WTC11 (cell line): ENCODE data around the gene ATXN1L. TPM values are rescaled to one million over a fixed set of nuclear protein-coding genes. Genes with fewer than 3 reads are reported as not detected.

Source experiments
- ATAC-seq: fragments of 200-7000 bp; cut with Tn5 transposase; 2 replicates; pipeline ENCODE4 v1.10.0; 2021; ENCODE audit warnings: mild to moderate bottlenecking, moderate library complexity
- CTCF ChIA-PET: fragments of 300-600 bp; sonication (Branson Sonifier 250); formaldehyde crosslinking; loops from one replicate; lab custom pipeline; 2021; ENCODE audit warnings: antibody characterized with exemption; lab: Charles Lee
- POLR2A ChIA-PET: fragments of 350-600 bp; sonication (Branson Sonifier 250); formaldehyde crosslinking; loops from one replicate; lab custom pipeline; 2021; ENCODE audit warnings: antibody characterized with exemption; lab: Charles Lee
- DNase-seq: peaks from one replicate; pipeline ENCODE4 v3.0.0; 2021; ENCODE audit warnings: low spot score
- H3K27ac Mint-ChIP-seq: 2 replicates; pipeline ENCODE4 v1.8.0; 2021; ENCODE audit warnings: mixed read lengths
- H3K27me3 Mint-ChIP-seq: 2 replicates; pipeline ENCODE4 v1.8.0; 2021; ENCODE audit warnings: low read depth, mild to moderate bottlenecking, moderate library complexity, mixed read lengths
- H3K36me3 Mint-ChIP-seq: 2 replicates; pipeline ENCODE4 v1.8.0; 2021; ENCODE audit warnings: mixed read lengths
- H3K4me1 Mint-ChIP-seq: 2 replicates; pipeline ENCODE4 v1.8.0; 2022; ENCODE audit warnings: mixed read lengths
- H3K4me3 Mint-ChIP-seq: 2 replicates; pipeline ENCODE4 v1.8.0; 2021; ENCODE audit warnings: mild to moderate bottlenecking, moderate library complexity, mixed read lengths
- H3K9me3 Mint-ChIP-seq: 2 replicates; pipeline ENCODE4 v1.8.0; 2021; ENCODE audit warnings: mixed read lengths
- CBFB ChIP-seq: sonication (generic); formaldehyde crosslinking; IDR thresholded peaks from 2 replicates; pipeline ENCODE4 v1.8.1; 2022; ENCODE audit warnings: mild to moderate bottlenecking, low read depth, missing genetic modification reagents
- FOXJ3 ChIP-seq: sonication (generic); formaldehyde crosslinking; IDR thresholded peaks from 2 replicates; pipeline ENCODE4 v1.9.0; 2021; ENCODE audit warnings: missing genetic modification reagents, mild to moderate bottlenecking, borderline replicate concordance
- GRHL2 ChIP-seq: fragments of 250-450 bp; sonication (Bioruptor Pico); IDR thresholded peaks from 2 replicates; pipeline ENCODE4 v1.8.0; 2022; ENCODE audit warnings: mild to moderate bottlenecking, moderate library complexity; ENCODE audit not compliant: insufficient replicate concordance, severe bottlenecking
- GTF2I ChIP-seq: fragments of 250-450 bp; sonication (Bioruptor Pico); conservative IDR thresholded peaks from 2 replicates; pipeline ENCODE4 v1.4.0; 2021; ENCODE audit warnings: mild to moderate bottlenecking
- NR3C1 ChIP-seq: sonication (generic); formaldehyde crosslinking; conservative IDR thresholded peaks from 2 replicates; pipeline ENCODE4 v1.8.1; 2023; ENCODE audit warnings: low read depth, mild to moderate bottlenecking, missing genetic modification reagents
- OVOL2 ChIP-seq: fragments of 250-450 bp; sonication (Bioruptor Pico); IDR thresholded peaks from 2 replicates; pipeline ENCODE4 v1.9.0; 2021; ENCODE audit warnings: mild to moderate bottlenecking, borderline replicate concordance
- PRRX2 ChIP-seq: fragments of 250-450 bp; sonication (Bioruptor Pico); IDR thresholded peaks from 2 replicates; pipeline ENCODE4 v1.8.0; 2021; ENCODE audit warnings: mild to moderate bottlenecking
- SP1 ChIP-seq: sonication (generic); formaldehyde crosslinking; conservative IDR thresholded peaks from 2 replicates; pipeline ENCODE4 v1.8.1; 2022; ENCODE audit warnings: missing genetic modification reagents
- TP53 ChIP-seq: sonication (generic); formaldehyde crosslinking; IDR thresholded peaks from 2 replicates; pipeline ENCODE4 v1.8.1; 2023; ENCODE audit warnings: mild to moderate bottlenecking, missing genetic modification reagents
- ZNF232 ChIP-seq: sonication (generic); formaldehyde crosslinking; IDR thresholded peaks from 2 replicates; pipeline ENCODE4 v1.8.0; 2022; ENCODE audit warnings: mild to moderate bottlenecking, missing genetic modification reagents
- ZNF396 ChIP-seq: fragments of 250-450 bp; sonication (Bioruptor Pico); IDR thresholded peaks from 2 replicates; pipeline ENCODE4 v1.8.0; 2021; ENCODE audit warnings: mild to moderate bottlenecking, moderate library complexity, borderline replicate concordance
- ZNF416 ChIP-seq: fragments of 250-450 bp; sonication (Bioruptor Pico); IDR thresholded peaks from 2 replicates; pipeline ENCODE4 v1.9.0; 2021; ENCODE audit warnings: mild to moderate bottlenecking, inconsistent platforms
- ZNF423 ChIP-seq: fragments of 250-450 bp; sonication (Bioruptor Pico); IDR thresholded peaks from 2 replicates; pipeline ENCODE4 v2.1.2; 2022; ENCODE audit warnings: mild to moderate bottlenecking, moderate library complexity
- ZNF671 ChIP-seq: fragments of 250-450 bp; sonication (Bioruptor Pico); IDR thresholded peaks from 2 replicates; pipeline ENCODE4 v1.8.0; 2021; ENCODE audit warnings: mild to moderate bottlenecking
- total RNA-seq: library from RNA; stranded (reverse); gene quantifications from 3 replicates; pipeline ENCODE4 v1.2.3, GENCODE V29; 2021
- TF ChIP-seq, protein P1 (sequence below): sonication (generic); formaldehyde crosslinking; IDR thresholded peaks from 2 replicates; pipeline ENCODE4 v1.8.1; 2023; ENCODE audit warnings: mild to moderate bottlenecking, missing genetic modification reagents, borderline replicate concordance
- TF ChIP-seq, protein P2 (sequence below): fragments of 250-450 bp; sonication (Bioruptor Pico); IDR thresholded peaks from 2 replicates; pipeline ENCODE4 v1.9.0; 2021; ENCODE audit warnings: mild to moderate bottlenecking, borderline replicate concordance
- TF ChIP-seq, protein P3 (sequence below): sonication (generic); formaldehyde crosslinking; IDR thresholded peaks from 2 replicates; pipeline ENCODE4 v1.8.1; 2022; ENCODE audit warnings: low read depth, missing genetic modification reagents, borderline replicate concordance
- TF ChIP-seq, protein P4 (sequence below): sonication (generic); formaldehyde crosslinking; IDR thresholded peaks from 2 replicates; pipeline ENCODE4 v1.8.0; 2023; ENCODE audit warnings: missing genetic modification reagents, mild to moderate bottlenecking, borderline replicate concordance

ATXN1L gene
- total RNA-seq, 1 experiment from 2014 or later = 23.2 TPM

DNA sequence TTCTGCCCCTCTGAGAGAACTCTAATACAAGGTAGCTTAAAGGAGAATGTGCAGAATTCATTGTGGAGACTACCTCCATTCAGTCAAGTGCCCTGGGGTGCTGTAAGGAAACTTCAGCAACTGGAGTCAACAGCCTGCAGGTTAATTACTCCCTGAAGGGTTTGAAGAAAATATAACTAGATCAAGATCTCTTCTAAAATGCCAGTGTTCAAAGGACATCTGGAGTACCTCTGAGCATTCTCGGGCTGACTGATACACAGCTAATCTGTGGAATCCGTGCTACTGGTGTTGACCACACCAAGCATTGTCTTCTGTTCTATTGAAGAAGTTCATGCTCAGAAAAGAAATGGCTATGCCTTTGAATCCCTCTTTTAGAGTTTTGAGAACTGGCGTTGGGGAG is 11.5 kb upstream of the ATXN1L start:
- Mint-ChIP-seq H3K36me3 (no peaks in the 10 kb centered on the region), H3K4me3 (no peak overlapping the region), H3K27ac (no peak overlapping the region), H3K27me3 (peaks cover 4% of the 10 kb centered on the region), H3K9me3 (no peaks in the 10 kb centered on the region), H3K4me1 (no peaks in the 10 kb centered on the region)
- CTCF ChIA-PET = interaction anchor here (1.1 to 1.6 kb wide), 2 partner anchors 47 to 127 kb away, joined by 3 to 4 read pairs; no protein-coding TSS in a partner anchor
- POLR2A ChIA-PET = no interaction called here
- DNase-seq (no peak), ATAC-seq (no peak)
- TF ChIP-seq ZNF671 (CRISPR knock-in tag) (no peak), CBFB (no peak), ZNF232 (CRISPR knock-in tag) (no peak), NR3C1 (CRISPR knock-in tag) (no peak), TP53 (CRISPR knock-in tag) (no peak), GTF2I (CRISPR knock-in tag) (no peak), ZNF416 (CRISPR knock-in tag) (no peak), OVOL2 (no peak), GRHL2 (CRISPR knock-in tag) (no peak), ZNF396 (CRISPR knock-in tag) (no peak), FOXJ3 (CRISPR knock-in tag) (no peak), SP1 (no peak), ZNF423 (no peak), PRRX2 (no peak)
- TF ChIP-seq, protein P1, sequence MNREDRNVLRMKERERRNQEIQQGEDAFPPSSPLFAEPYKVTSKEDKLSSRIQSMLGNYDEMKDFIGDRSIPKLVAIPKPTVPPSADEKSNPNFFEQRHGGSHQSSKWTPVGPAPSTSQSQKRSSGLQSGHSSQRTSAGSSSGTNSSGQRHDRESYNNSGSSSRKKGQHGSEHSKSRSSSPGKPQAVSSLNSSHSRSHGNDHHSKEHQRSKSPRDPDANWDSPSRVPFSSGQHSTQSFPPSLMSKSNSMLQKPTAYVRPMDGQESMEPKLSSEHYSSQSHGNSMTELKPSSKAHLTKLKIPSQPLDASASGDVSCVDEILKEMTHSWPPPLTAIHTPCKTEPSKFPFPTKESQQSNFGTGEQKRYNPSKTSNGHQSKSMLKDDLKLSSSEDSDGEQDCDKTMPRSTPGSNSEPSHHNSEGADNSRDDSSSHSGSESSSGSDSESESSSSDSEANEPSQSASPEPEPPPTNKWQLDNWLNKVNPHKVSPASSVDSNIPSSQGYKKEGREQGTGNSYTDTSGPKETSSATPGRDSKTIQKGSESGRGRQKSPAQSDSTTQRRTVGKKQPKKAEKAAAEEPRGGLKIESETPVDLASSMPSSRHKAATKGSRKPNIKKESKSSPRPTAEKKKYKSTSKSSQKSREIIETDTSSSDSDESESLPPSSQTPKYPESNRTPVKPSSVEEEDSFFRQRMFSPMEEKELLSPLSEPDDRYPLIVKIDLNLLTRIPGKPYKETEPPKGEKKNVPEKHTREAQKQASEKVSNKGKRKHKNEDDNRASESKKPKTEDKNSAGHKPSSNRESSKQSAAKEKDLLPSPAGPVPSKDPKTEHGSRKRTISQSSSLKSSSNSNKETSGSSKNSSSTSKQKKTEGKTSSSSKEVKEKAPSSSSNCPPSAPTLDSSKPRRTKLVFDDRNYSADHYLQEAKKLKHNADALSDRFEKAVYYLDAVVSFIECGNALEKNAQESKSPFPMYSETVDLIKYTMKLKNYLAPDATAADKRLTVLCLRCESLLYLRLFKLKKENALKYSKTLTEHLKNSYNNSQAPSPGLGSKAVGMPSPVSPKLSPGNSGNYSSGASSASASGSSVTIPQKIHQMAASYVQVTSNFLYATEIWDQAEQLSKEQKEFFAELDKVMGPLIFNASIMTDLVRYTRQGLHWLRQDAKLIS (CRISPR knock-in tag) = no peak
- TF ChIP-seq, protein P2, sequence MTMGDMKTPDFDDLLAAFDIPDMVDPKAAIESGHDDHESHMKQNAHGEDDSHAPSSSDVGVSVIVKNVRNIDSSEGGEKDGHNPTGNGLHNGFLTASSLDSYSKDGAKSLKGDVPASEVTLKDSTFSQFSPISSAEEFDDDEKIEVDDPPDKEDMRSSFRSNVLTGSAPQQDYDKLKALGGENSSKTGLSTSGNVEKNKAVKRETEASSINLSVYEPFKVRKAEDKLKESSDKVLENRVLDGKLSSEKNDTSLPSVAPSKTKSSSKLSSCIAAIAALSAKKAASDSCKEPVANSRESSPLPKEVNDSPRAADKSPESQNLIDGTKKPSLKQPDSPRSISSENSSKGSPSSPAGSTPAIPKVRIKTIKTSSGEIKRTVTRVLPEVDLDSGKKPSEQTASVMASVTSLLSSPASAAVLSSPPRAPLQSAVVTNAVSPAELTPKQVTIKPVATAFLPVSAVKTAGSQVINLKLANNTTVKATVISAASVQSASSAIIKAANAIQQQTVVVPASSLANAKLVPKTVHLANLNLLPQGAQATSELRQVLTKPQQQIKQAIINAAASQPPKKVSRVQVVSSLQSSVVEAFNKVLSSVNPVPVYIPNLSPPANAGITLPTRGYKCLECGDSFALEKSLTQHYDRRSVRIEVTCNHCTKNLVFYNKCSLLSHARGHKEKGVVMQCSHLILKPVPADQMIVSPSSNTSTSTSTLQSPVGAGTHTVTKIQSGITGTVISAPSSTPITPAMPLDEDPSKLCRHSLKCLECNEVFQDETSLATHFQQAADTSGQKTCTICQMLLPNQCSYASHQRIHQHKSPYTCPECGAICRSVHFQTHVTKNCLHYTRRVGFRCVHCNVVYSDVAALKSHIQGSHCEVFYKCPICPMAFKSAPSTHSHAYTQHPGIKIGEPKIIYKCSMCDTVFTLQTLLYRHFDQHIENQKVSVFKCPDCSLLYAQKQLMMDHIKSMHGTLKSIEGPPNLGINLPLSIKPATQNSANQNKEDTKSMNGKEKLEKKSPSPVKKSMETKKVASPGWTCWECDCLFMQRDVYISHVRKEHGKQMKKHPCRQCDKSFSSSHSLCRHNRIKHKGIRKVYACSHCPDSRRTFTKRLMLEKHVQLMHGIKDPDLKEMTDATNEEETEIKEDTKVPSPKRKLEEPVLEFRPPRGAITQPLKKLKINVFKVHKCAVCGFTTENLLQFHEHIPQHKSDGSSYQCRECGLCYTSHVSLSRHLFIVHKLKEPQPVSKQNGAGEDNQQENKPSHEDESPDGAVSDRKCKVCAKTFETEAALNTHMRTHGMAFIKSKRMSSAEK (CRISPR knock-in tag) = no peak
- TF ChIP-seq, protein P3, sequence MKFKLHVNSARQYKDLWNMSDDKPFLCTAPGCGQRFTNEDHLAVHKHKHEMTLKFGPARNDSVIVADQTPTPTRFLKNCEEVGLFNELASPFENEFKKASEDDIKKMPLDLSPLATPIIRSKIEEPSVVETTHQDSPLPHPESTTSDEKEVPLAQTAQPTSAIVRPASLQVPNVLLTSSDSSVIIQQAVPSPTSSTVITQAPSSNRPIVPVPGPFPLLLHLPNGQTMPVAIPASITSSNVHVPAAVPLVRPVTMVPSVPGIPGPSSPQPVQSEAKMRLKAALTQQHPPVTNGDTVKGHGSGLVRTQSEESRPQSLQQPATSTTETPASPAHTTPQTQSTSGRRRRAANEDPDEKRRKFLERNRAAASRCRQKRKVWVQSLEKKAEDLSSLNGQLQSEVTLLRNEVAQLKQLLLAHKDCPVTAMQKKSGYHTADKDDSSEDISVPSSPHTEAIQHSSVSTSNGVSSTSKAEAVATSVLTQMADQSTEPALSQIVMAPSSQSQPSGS (CRISPR knock-in tag) = no peak
- TF ChIP-seq, protein P4, sequence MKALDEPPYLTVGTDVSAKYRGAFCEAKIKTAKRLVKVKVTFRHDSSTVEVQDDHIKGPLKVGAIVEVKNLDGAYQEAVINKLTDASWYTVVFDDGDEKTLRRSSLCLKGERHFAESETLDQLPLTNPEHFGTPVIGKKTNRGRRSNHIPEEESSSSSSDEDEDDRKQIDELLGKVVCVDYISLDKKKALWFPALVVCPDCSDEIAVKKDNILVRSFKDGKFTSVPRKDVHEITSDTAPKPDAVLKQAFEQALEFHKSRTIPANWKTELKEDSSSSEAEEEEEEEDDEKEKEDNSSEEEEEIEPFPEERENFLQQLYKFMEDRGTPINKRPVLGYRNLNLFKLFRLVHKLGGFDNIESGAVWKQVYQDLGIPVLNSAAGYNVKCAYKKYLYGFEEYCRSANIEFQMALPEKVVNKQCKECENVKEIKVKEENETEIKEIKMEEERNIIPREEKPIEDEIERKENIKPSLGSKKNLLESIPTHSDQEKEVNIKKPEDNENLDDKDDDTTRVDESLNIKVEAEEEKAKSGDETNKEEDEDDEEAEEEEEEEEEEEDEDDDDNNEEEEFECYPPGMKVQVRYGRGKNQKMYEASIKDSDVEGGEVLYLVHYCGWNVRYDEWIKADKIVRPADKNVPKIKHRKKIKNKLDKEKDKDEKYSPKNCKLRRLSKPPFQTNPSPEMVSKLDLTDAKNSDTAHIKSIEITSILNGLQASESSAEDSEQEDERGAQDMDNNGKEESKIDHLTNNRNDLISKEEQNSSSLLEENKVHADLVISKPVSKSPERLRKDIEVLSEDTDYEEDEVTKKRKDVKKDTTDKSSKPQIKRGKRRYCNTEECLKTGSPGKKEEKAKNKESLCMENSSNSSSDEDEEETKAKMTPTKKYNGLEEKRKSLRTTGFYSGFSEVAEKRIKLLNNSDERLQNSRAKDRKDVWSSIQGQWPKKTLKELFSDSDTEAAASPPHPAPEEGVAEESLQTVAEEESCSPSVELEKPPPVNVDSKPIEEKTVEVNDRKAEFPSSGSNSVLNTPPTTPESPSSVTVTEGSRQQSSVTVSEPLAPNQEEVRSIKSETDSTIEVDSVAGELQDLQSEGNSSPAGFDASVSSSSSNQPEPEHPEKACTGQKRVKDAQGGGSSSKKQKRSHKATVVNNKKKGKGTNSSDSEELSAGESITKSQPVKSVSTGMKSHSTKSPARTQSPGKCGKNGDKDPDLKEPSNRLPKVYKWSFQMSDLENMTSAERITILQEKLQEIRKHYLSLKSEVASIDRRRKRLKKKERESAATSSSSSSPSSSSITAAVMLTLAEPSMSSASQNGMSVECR = no peak
